Erythroblast (primary cell): ENCODE data around the gene POU6F1.

ENCODE experiments used
- GATA1 ChIP-seq: IDR thresholded peaks from 2 replicates; pipeline ENCODE4 v1.6.1; 2011; ENCODE audit warnings: low read depth, mild to moderate bottlenecking, control low read depth, low read length, moderate library complexity
- POLR2A ChIP-seq: IDR thresholded peaks from 2 replicates; pipeline ENCODE4 v1.6.1; 2011; ENCODE audit warnings: mild to moderate bottlenecking, low read length

DNA sequence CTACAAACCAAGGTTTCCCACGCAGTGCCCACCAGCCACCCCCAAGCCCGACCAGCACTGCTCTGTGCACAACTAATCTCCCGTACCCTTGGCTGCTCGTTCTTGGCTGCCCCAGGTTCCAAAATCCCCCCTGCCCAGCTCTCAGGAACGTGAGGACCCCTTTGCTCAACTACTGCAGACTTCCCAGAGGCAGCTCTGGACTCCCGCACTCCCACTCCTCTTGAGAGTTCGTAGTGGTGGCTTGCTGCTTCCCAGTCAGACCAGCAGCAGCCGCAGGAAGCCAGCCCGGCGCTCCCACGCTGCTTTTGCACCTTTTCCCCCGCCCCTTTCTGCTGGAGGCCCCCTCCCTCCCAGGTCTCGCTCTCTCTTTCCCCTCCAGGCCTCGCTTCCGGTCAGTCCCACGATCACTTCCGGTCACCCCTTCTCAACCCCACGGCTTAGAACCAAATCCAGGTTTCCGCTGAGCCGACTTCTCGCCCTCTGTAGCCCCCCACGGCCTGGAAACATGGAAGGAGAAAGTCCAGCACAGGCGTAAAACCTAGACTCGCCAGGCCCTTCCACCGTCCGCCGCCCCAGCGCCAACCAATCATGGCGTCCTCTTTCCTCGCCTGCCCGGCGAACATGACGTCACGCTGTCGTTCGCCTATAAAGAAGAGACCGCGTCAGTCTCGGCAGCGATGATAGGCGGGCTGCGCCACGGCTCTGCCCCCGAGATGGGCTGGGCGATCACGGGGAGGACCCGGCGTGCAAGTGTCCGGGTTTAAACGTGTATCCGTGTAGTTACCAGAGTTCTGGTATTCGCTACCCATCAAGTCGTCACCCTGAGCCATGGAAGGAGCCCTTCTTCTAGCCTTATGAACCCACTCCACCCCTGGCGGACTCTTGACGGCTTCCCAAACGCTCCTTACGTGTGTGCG lies 45.1 kb downstream of the POU6F1 start, which contains the start of gene TFCP2:
- peak; percentile 84 for TF ChIP-seq POLR2A
- TF ChIP-seq GATA1: no peak
